Measurements from ENCODE around the gene C4B. TPM values are rescaled to one million over a fixed set of nuclear protein-coding genes. Genes with fewer than 3 reads are reported as not detected.
"Not testable (repeated sequence)": the region's sequence is repeated elsewhere in the genome, so short reads cannot be mapped to it uniquely, and the experiment has no call there.

Gene C4B
- total RNA-seq, 1 experiment from 2014 or later = 0.87 TPM

DNA sequence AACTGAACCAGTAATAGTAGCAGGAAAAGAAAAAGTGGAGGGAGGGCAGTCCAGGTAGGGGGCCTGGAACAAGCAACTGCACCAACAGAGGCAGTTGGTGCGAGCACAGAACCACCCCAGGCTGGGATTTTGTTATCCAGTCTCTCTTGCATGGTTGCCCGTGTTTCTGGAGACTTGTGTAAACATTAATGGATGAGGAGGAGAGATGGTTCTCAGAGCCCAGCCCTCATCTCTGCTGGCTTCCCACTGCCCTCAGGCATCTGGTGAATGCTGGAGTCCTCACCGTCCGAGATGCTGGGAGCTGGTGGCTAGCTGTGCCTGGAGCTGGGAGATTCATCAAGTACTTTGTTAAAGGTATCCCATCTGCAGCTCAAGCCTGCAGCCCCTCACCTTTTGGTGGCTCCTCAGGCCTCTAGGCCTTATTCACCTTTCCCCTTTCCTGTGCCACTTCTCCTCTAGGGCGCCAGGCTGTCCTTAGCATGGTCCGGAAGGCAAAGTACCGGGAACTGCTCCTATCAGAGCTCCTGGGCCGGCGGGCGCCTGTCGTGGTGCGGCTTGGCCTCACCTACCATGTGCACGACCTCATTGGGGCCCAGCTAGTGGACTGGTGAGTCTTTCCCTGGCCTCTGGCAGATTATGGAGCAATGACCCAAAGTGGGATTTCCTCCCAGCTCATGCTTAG is 34.3 kb upstream of the C4B start:
- not testable (repeated sequence) for DNase-seq (ENCODE audit: extremely low read depth, low read depth)

DNA sequence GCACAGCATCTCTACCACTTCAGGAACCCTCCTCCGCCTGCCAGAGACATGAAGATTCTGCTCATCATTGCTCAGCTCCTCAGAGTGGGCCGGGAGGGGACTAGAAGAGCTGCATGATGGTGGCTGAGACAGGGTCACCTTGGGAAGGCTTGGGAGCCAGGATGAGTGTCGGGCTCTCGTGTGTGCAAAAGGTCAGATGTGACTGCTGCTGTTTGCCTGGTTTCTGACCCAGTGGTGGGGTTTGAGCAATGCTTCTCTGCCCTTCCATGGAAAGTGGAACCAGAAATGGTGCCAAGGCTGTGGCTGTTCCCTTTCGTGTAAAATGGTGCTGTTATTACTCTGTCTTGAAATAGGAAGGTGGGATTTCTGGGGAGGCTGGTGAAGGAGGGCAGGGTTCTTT is 33.6 kb upstream of the C4B start:
- not testable (repeated sequence) for DNase-seq (ENCODE audit: extremely low read depth, low read depth)

DNA sequence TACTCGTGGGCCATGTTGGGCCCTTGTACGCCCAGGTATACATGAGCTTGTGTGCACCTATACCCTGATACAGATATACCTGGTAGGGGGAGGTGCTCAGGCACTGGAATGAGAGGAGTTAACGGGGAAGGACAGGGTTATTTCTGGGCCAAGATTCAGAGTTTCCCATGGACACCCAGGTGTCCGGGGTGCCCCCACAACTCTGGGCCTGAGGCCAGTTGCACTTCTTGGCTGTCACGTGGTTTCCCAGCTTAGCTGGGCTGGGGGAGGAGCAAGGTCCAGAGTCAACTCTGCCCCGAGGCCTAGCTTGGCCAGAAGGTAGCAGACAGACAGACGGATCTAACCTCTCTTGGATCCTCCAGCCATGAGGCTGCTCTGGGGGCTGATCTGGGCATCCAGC is 32.9 kb upstream of the C4B start, which contains the start of gene C4A:
Gene C4A (plus strand): TSS at position 314 of the 400 bp plus-strand sequence. CDS start 51 bp downstream, at position 365.
- DNase-seq (ENCODE audit: extremely low read depth, low read depth) = not testable (repeated sequence)

DNA sequence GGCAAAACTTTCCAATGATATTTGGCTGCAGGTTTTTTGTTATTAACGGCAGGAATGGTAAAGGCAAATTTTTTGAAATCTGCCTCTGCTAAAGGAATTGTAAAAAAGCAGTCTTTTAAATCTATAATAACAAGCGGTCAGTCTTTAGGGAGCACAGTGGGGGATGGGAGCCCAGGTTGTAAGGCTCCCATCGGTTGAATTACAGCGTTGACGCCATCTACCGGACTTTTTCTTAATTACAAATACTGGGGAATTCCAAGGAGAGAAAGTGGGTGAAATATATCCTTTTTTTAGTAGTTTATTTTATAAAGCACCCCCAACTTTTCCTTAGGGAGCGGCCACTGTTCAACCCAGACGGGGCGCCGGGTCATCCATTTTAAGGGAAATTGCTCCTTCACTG is 25.2 kb upstream of the C4B start:
- not testable (repeated sequence) for DNase-seq (ENCODE audit: extremely low read depth, low read depth)

DNA sequence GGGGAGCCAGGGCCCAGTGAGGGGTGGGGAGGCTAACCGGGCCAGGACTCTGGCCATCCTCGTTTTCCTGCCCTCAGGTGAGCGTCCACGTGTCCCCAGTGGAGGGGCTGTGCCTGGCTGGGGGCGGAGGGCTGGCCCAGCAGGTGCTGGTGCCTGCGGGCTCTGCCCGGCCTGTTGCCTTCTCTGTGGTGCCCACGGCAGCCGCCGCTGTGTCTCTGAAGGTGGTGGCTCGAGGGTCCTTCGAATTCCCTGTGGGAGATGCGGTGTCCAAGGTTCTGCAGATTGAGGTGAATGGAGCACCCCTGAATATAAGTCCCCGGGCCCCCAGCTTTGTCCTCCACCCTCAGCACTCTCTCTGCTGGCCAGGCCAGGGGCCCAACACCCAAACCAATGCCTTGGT is 20.2 kb upstream of the C4B start:
- DNase-seq (ENCODE audit: extremely low read depth, low read depth) = not testable (repeated sequence)

DNA sequence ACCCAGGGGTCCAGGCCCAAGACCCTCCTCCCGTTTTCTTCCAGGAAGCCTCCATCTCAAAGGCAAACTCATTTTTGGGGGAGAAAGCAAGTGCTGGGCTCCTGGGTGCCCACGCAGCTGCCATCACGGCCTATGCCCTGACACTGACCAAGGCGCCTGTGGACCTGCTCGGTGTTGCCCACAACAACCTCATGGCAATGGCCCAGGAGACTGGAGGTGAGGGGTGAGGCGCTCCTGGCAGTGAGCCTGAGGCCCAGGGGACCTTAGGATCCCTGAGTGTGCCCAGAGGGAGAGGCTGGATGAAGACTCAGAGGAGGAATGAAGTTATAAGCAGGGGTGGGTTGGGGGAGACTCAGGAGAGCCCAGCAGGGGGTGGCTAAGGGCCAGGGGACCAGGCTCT is 18.2 kb upstream of the C4B start:
- not testable (repeated sequence) for DNase-seq (ENCODE audit: extremely low read depth, low read depth)

DNA sequence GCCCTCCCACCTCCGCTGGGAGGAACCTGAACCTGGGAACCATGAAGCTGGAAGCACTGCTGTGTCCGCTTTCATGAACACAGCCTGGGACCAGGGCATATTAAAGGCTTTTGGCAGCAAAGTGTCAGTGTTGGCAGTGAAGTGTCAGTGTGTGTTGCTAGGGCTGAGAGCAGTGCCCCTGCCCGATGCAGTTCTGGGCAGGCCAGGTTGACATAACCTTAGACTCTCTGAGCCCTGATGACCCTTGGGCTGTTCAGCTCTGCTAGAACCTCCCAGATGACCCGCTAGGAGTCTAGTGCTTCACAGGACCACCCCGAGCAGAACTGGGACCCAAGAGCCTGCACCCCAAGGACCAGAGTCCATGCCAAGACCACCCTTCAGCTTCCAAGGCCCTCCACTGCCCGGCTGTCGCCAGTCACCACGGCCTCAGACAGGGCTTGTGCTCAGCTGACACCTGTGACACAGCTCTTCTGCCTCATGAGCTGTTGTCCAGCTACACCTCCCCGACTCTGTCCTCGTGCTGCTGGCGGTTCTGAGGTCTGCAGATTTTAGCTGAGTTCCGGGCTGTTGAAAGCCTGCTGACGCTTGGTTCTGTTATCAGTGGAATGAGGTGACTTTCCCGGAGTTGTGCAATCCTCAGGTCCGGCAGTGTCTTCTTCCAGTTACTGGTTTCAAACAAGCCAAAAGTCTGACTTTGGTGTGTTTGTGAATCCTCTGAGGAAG is 11.9 kb upstream of the C4B start:
- not testable (repeated sequence) for DNase-seq (ENCODE audit: extremely low read depth, low read depth)

DNA sequence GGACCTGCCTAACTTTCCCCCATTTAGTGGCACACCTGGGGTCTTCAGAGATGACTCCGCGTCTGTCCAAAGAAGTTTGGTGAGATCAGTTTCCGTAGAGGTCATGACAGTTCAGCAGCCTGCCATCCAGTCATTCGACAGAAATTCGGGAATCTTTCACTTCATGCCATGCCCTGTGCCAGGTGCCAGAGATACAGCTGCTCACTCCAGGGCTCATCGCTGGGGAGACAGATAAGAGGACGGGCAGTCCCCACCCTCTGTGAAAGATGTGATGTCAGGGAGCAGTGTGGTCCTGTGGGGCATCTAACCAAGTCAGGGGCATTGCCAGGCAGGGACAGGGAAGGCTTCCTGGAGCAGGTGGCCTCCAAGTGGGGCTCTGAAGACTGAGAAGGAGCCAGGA is 11.3 kb upstream of the C4B start:
- DNase-seq (ENCODE audit: extremely low read depth, low read depth) = not testable (repeated sequence)

DNA sequence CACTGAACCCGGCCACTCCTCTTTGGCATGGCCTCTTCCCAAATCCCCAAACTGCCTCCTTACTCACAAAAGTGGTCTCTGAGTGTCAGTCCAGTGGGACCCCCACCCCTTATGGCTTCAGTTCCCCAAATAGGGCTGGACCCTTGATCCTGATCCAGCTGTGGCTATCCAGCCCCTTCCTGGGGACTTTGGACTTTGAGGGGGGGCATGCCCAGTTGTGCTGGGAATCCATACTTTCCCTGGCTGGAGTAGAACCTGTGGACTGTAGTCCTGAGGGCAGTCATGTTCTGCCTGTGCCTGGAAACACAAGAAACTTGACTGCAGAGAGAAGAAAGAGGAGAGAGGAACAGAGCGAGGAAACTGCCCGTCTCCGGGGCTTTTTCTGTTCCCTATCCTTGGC is 10.2 kb upstream of the C4B start:
- DNase-seq (ENCODE audit: extremely low read depth, low read depth) = not testable (repeated sequence)

DNA sequence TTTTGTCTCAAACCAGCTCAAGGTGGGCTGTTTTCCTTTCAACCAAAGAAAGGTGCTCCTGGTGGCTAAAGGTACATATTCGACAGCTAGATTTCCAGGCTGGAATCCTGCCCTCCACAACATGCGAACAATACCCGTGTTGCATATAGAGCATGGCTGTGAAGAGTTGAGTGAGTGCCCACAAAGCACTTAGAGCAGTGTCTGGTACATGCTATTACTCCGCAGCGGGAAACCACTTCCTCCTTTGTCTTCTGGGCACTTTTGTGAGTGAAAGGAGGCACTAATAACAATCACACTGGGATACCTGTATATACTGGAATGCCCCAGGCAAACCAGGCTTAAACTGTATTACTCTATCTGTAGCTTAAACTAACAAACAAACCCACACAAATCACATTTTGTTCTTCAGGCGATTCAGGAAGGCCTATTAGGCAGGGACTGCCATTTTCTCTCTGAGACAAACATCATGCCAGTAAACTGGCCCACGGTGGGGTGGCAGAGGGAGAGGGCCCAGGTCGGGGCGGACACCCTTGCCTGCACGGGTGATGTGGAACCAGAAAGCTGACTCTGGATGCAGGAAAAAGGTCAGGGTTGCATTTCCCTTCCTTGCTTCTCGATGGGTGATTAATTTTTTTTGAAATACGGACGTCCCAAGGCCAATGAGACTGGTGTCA is 9.6 kb upstream of the C4B start:
- not testable (repeated sequence) for DNase-seq (ENCODE audit: extremely low read depth, low read depth)

DNA sequence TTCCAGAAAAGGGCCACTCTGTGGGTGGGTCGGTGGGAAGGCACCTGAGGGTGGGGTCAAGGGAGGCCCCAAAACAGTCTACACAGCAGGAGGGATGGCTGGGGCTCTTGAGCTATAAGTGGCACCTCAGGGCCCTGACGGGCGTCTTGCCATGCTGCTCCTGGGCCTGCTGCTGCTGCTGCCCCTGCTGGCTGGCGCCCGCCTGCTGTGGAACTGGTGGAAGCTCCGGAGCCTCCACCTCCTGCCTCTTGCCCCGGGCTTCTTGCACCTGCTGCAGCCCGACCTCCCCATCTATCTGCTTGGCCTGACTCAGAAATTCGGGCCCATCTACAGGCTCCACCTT is 9.1 kb upstream of the C4B start:
- DNase-seq (ENCODE audit: extremely low read depth, low read depth) = not testable (repeated sequence)

DNA sequence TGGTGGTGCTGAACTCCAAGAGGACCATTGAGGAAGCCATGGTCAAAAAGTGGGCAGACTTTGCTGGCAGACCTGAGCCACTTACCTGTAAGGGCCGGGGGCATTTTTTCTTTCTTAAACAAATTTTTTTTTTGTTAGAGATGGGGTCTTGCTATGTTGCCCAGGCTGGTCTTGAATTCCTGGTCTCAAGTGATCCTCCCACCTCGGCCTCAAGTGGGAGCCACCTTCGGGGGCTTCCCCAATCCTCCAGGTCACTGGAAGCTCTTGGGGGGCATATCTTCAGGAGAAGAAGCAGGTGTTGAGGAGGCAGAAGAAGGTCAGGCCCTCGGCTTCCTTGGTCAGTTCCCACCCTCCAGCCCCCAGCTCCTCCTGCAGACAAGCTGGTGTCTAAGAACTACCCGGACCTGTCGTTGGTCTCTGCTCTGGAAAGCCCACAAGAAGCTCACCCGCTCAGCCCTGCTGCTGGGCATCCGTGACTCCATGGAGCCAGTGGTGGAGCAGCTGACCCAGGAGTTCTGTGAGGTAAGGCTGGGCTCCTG is 8.5 kb upstream of the C4B start:
- DNase-seq (ENCODE audit: extremely low read depth, low read depth) = not testable (repeated sequence)

DNA sequence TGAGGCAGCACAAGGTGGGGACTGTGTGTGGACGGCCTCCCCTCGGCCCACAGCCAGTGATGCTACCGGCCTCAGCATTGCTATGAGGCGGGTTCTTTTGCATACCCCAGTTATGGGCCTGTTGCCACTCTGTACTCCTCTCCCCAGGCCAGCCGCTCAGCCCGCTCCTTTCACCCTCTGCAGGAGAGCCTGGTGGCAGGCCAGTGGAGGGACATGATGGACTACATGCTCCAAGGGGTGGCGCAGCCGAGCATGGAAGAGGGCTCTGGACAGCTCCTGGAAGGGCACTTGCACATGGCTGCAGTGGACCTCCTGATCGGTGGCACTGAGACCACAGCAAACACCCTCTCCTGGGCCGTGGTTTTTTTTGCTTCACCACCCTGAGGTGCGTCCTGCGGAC is 7.5 kb upstream of the C4B start:
- not testable (repeated sequence) for DNase-seq (ENCODE audit: extremely low read depth, low read depth)

DNA sequence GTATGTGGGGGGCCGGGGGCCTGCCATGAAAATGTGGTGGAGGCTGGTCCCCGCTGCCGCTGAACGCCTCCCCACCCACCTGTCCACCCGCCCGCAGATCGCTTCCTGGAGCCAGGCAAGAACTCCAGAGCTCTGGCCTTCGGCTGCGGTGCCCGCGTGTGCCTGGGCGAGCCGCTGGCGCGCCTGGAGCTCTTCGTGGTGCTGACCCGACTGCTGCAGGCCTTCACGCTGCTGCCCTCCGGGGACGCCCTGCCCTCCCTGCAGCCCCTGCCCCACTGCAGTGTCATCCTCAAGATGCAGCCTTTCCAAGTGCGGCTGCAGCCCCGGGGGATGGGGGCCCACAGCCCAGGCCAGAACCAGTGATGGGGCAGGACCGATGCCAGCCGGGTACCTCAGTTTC is 6.6 kb upstream of the C4B start:
- DNase-seq (ENCODE audit: extremely low read depth, low read depth) = not testable (repeated sequence)

DNA sequence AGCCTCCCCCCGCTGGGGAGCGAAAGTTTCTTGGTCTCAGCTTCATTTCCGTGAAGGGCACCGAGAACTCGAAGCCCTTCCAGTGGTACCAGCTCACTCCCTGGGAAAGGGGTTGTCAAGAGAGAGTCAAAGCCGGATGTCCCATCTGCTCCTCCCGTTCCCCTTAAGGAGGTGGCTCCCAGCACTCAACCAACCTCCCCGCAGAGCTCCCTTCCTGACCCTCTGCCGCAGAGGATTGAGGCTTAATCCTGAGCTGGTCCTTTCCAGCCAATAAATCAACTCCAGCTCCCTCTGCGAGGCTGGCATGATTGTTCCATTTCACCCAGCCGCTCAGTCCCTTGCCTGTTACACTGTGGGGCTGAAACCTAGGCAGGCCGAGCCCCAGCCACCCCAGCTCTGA is 6.0 kb upstream of the C4B start:
- DNase-seq (ENCODE audit: extremely low read depth, low read depth) = not testable (repeated sequence)

DNA sequence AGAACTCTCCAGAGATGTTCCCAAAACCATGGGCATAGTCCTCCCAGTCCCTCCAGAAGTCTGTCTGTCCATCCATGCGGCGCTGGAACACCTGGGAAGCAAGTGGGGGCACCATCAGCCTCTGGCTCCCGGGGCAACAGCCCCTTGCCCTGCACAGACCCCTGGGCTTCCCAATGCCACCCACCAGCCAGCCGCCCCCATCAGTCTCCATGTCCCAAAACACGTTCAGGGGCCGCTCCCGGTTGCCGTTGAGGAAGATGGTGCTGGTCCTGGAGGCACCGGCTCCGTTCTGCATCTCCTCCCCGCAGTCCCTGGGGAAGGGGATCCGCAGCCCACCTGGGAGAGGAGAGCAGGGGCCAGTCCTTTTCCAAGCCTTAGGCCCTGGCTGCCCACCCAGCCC is 5.1 kb upstream of the C4B start:
- DNase-seq (ENCODE audit: extremely low read depth, low read depth) = not testable (repeated sequence)

DNA sequence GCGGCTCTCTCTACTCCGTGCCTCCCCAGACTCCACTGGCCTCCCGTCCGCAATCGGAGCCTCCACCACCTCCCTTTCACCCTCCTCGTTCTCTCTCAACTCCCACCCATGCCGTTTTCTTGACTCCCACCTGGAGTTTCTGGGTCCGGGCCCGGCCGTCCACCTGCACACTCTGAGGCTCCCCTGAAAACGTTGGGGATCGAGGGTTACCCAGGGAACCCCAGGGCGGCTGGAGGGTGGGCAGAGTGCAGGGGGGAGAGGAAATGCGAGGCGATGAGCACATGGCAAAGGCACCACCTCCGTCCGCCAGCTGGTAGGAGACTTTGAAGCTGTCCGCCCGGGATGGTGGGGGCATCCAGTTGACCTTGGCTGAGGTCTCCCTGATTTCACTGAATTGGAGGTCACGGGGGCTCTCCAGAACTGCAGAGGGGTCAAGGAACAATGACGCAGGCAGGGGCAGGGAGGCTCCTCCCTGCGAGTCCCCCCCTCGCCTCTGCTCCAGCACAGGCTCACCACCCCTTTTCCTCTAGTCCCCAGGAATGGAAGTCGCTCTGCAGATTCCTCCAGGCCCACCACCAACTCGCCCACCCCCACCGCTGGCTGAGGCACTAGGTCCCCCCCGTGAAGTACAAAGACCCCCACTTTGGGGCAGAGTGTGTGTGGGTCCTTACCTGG is 3.6 kb upstream of the C4B start:
- DNase-seq (ENCODE audit: extremely low read depth, low read depth) = not testable (repeated sequence)

DNA sequence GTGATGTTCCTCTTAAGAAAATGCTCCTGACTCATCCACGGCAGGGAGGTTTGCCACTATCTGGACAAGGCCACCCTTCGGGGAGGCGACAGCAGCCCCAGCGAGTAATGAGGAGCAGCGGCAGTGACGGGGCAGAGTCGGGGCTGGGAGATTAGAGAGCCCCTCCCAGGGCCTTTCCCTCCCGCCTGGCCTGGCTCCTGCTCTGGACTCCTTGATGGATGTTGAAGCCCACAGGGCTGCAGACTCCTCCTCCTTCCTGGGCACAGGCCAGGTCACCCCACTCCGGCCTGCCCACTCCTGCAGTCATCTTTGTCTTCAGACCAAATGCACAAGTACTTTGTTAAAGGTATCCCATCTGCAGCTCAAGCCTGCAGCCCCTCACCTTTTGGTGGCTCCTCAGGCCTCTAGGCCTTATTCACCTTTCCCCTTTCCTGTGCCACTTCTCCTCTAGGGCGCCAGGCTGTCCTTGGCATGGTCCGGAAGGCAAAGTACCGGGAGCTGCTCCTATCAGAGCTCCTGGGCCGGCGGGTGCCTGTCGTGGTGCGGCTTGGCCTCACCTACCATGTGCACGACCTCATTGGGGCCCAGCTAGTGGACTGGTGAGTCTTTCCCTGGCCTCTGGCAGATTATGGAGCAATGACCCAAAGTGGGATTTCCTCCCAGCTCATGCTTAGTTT is 1.5 kb upstream of the C4B start:
- DNase-seq (ENCODE audit: extremely low read depth, low read depth) = not testable (repeated sequence)

DNA sequence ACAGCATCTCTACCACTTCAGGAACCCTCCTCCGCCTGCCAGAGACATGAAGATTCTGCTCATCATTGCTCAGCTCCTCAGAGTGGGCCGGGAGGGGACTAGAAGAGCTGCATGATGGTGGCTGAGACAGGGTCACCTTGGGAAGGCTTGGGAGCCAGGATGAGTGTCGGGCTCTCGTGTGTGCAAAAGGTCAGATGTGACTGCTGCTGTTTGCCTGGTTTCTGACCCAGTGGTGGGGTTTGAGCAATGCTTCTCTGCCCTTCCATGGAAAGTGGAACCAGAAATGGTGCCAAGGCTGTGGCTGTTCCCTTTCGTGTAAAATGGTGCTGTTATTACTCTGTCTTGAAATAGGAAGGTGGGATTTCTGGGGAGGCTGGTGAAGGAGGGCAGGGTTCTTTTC is 857 bp upstream of the C4B start:
- DNase-seq (ENCODE audit: extremely low read depth, low read depth) = not testable (repeated sequence)

DNA sequence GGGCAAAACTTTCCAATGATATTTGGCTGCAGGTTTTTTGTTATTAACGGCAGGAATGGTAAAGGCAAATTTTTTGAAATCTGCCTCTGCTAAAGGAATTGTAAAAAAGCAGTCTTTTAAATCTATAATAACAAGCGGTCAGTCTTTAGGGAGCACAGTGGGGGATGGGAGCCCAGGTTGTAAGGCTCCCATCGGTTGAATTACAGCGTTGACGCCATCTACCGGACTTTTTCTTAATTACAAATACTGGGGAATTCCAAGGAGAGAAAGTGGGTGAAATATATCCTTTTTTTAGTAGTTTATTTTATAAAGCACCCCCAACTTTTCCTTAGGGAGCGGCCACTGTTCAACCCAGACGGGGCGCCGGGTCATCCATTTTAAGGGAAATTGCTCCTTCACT is 7.5 kb downstream of the C4B start:
- not testable (repeated sequence) for DNase-seq (ENCODE audit: extremely low read depth, low read depth)
